ENCODE measurements around the gene IFNL2.
A peak's percentile ranks its signal among the peaks of the same experiment; 100 is the strongest.

The IFNL2 gene

DNA sequence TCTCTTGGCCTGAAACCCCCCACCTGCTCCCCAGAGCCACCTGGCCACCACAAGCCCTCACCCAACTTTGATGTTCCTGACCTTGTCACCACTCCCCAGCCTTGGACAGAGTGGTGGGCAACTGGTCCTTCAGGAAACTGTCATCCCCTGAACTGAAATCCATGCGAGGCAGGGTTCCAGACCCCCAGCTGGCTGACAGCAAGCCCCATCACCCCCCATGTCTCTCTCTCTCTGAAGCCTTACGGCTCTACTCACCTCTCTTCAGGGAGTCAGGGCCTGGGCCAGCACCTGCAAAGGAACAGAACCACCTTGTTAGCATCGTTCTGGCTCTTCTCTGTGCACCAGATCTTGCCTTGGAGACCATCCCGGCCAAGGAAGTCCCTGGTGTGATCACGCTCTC, 49.9 kb downstream of the IFNL2 start:
- Histone ChIP-seq H3K27ac (ENCODE audit: insufficient read depth, low read depth, low read length, poor library complexity, severe bottlenecking) (no peak overlapping the region), H3K4me1 (ENCODE audit: control insufficient read depth, insufficient read depth, low read length) (peaks cover 7% of the 10 kb centered on the region), H3K4me3 (ENCODE audit: insufficient read depth, low read depth, low read length) (no peak overlapping the region), H3K9me3 (ENCODE audit: control insufficient read depth, low read length) (no peaks in the 10 kb centered on the region), H3K27me3 (ENCODE audit: control insufficient read depth, insufficient read depth, low read length, poor library complexity, severe bottlenecking) (peaks cover 13% of the 10 kb centered on the region), H3K36me3 (ENCODE audit: control insufficient read depth, insufficient read depth, low read length) (no peaks in the 10 kb centered on the region)
- 91 to 93% methylated on average over 5 of the region's 5 CpGs for WGBS, 2 experiments

DNA sequence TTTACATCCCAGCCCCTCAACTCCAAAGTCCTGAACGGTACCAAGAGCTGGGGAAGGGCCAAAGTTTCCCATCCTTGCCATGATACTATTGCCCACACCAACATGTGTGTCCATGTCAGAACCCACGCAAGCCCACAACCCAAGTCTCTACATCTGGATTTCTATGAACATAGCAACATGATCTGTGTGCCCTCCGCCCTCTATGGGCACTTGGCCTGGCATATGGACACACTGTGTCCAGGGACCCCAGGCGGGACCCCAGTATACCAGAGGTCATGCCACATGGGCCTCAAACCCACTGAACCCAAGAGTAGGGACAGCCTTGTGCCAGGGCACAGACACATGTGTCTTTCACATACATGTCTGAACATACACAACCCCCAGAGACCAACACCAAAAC, 50.5 kb downstream of the IFNL2 start:
- Histone ChIP-seq H3K9me3 (ENCODE audit: control insufficient read depth, low read length) (no peaks in the 10 kb centered on the region), H3K27ac (ENCODE audit: insufficient read depth, low read depth, low read length, poor library complexity, severe bottlenecking) (no peak overlapping the region), H3K4me1 (ENCODE audit: control insufficient read depth, insufficient read depth, low read length) (peaks cover 7% of the 10 kb centered on the region), H3K27me3 (ENCODE audit: control insufficient read depth, insufficient read depth, low read length, poor library complexity, severe bottlenecking) (peaks cover 13% of the 10 kb centered on the region), H3K4me3 (ENCODE audit: insufficient read depth, low read depth, low read length) (no peak overlapping the region), H3K36me3 (ENCODE audit: control insufficient read depth, insufficient read depth, low read length) (no peaks in the 10 kb centered on the region)
- 94% methylated on average over 4 of the region's 4 CpGs for WGBS, 2 experiments

DNA sequence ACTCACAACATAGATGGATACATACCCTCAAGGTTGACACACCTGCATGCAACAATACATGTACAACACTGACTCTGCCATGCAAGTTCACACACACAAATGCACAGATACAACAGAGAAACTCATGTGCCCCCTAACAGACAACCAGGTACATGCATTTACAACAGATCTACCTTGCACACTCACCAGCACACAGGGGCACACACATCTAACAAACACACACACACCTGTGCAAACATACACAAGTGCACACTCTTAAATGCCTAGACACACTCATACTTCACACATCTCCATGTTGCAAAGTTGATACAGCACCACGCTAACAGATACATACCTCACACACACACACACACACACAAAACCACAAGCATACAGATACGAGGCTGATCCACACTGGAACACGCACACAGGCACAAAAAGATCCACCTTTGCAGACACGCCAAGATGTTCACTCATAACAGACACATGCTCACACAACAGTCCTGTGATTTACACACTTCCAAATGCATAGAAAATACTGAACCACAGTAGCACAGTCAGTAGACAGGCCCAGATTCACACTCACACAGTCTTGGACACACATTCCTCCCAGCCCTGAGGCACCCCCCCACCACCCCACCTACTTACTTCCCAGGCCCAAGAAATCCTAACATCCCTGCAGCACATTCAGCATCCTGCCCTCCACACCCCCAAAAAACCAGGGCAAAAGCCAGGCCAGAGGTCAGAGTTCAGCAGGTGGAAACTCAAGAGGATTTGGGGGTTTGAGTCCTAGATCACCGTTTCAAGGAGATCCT, 51.1 kb downstream of the IFNL2 start:
- WGBS, 2 experiments: 84 to 89% methylated on average over 5 of the region's 5 CpGs
- Histone ChIP-seq H3K4me1 (ENCODE audit: control insufficient read depth, insufficient read depth, low read length) (peaks cover 7% of the 10 kb centered on the region), H3K36me3 (ENCODE audit: control insufficient read depth, insufficient read depth, low read length) (no peaks in the 10 kb centered on the region), H3K9me3 (ENCODE audit: control insufficient read depth, low read length) (no peaks in the 10 kb centered on the region), H3K4me3 (ENCODE audit: insufficient read depth, low read depth, low read length) (peak overlapping the region; percentile 65), H3K27me3 (ENCODE audit: control insufficient read depth, insufficient read depth, low read length, poor library complexity, severe bottlenecking) (peaks cover 16% of the 10 kb centered on the region), H3K27ac (ENCODE audit: insufficient read depth, low read depth, low read length, poor library complexity, severe bottlenecking) (no peak overlapping the region)
